ENCODE data around the gene IDH3G.
A peak's percentile ranks its signal among the peaks of the same experiment; 100 is the strongest.
"Not testable (repeated sequence)": the region's sequence is repeated elsewhere in the genome, so short reads cannot be mapped to it uniquely, and the experiment has no call there.

IDH3G gene

GRCh38 chrX:153762626-153763173 lies 31.5 kb downstream of the IDH3G start:
- POLR2A ChIA-PET = no interaction called here
- TF ChIP-seq FOXM1 (IDR thresholded peaks at IDR 0.05; ENCODE audit: borderline replicate concordance) = no peak
- TF ChIP-seq NFRKB (IDR thresholded peaks at IDR 0.05) = no peak
- no peak for TF ChIP-seq BHLHE40 (IDR thresholded peaks at IDR 0.05; ENCODE audit: borderline replicate concordance)
- TF ChIP-seq TARDBP (IDR thresholded peaks at IDR 0.05) = no peak
- no peak for TF ChIP-seq PKNOX1 (IDR thresholded peaks at IDR 0.05)
- no peak for TF ChIP-seq ARNT (IDR thresholded peaks at IDR 0.05)
- TF ChIP-seq ELF4 (IDR thresholded peaks at IDR 0.05) = no peak
- no peak for TF ChIP-seq FOXK2 (IDR thresholded peaks at IDR 0.05)
- no peak for TF ChIP-seq L3MBTL2 (conservative IDR thresholded peaks at IDR 0.05)
- DNase-seq (ENCODE audit: extremely low spot score) = no peak
- CTCF ChIA-PET = interaction anchor here (1.2 to 2.1 kb wide), 4 partner anchors 18 to 184 kb away, joined by 3 to 15 read pairs (median 3); no protein-coding TSS in a partner anchor

GRCh38 chrX:153761863-153762262 lies 32.3 kb downstream of the IDH3G start:
- POLR2A ChIA-PET = no interaction called here
- CTCF ChIA-PET = interaction anchor here (0.7 kb wide), 2 partner anchors 18 to 175 kb away, joined by 6 to 8 read pairs; no protein-coding TSS in a partner anchor
- no peak for DNase-seq (ENCODE audit: extremely low spot score)
- TF ChIP-seq SP1 (IDR thresholded peaks at IDR 0.05) = no peak

GRCh38 chrX:153755136-153755535 lies 39.0 kb downstream of the IDH3G start:
- no peak for DNase-seq (ENCODE audit: extremely low spot score)
- ChIA-PET CTCF (interaction anchor here (0.6 to 1.0 kb wide), 2 partner anchors 8 to 213 kb away, joined by 4 read pairs; no protein-coding TSS in a partner anchor), POLR2A (no interaction called here)
- TF ChIP-seq SUZ12 (IDR thresholded peaks at IDR 0.05) (no peak), ZNF384 (IDR thresholded peaks at IDR 0.05) (peak; percentile 17; the same call in 1 of the 2 replicates)

GRCh38 chrX:153750127-153750774 lies 43.9 kb downstream of the IDH3G start:
- POLR2A ChIA-PET = no interaction called here
- CTCF ChIA-PET = no interaction called here
- no peak for TF ChIP-seq ZNF384 (IDR thresholded peaks at IDR 0.05)
- DNase-seq (ENCODE audit: extremely low spot score) = no peak

GRCh38 chrX:153749017-153749416 lies 45.2 kb downstream of the IDH3G start:
- CTCF ChIA-PET; POLR2A ChIA-PET; DNase-seq (ENCODE audit: extremely low spot score): not testable (repeated sequence)

- POLR2A ChIA-PET = interaction anchor here (0.5 kb wide), 1 partner anchor 219 kb away, joined by 3 read pairs; no protein-coding TSS in a partner anchor
- CTCF ChIA-PET = not testable (repeated sequence)
Observed at GRCh38 chrX:153746991-153747390, 47.2 kb downstream of the IDH3G start.

GRCh38 chrX:153746359-153746758 lies 47.8 kb downstream of the IDH3G start:
- no peak for DNase-seq (ENCODE audit: extremely low spot score)
- TF ChIP-seq ZNF384 (IDR thresholded peaks at IDR 0.05) = no peak
- TF ChIP-seq FOXM1 (IDR thresholded peaks at IDR 0.05; ENCODE audit: borderline replicate concordance) = no peak
- TF ChIP-seq NFRKB (IDR thresholded peaks at IDR 0.05) = no peak
- TF ChIP-seq ELF4 (IDR thresholded peaks at IDR 0.05) = no peak
- no peak for TF ChIP-seq FOXK2 (IDR thresholded peaks at IDR 0.05)
- TF ChIP-seq HDGF (IDR thresholded peaks at IDR 0.05; ENCODE audit: borderline replicate concordance) = no peak
- no peak for TF ChIP-seq LEF1 (IDR thresholded peaks at IDR 0.05; ENCODE audit: borderline replicate concordance)
- TF ChIP-seq PKNOX1 (IDR thresholded peaks at IDR 0.05) = no peak; the same call in 1 of the 2 replicates
- TF ChIP-seq SUZ12 (IDR thresholded peaks at IDR 0.05) = no peak
- TF ChIP-seq FOXA1 (IDR thresholded peaks at IDR 0.05) = no peak
- TF ChIP-seq BHLHE40 (IDR thresholded peaks at IDR 0.05; ENCODE audit: borderline replicate concordance) = no peak
- TF ChIP-seq ARNT (IDR thresholded peaks at IDR 0.05) = no peak
- no peak for TF ChIP-seq SP1 (IDR thresholded peaks at IDR 0.05)
- no peak for TF ChIP-seq CTBP1 (IDR thresholded peaks at IDR 0.05; ENCODE audit: borderline replicate concordance)
- ChIA-PET CTCF (no interaction called here), POLR2A (interaction anchor here (0.5 kb wide), 1 partner anchor 220 kb away, joined by 3 read pairs; no protein-coding TSS in a partner anchor)

More at GRCh38 chrX:153746991-153747390, 47.2 kb downstream of the IDH3G start:
- DNase-seq (ENCODE audit: extremely low spot score) = not testable (repeated sequence)

- CTCF ChIA-PET = interaction anchor here (1.0 kb wide), 1 partner anchor 18 kb away, joined by 3 read pairs; no protein-coding TSS in a partner anchor
- POLR2A ChIA-PET; DNase-seq (ENCODE audit: extremely low spot score): not testable (repeated sequence)
Observed at GRCh38 chrX:153745067-153745433, 49.1 kb downstream of the IDH3G start.
